OCI-LY3 (cell line): Measurements from ENCODE around the gene DNAH11.

ENCODE experiments used
- H2AFZ ChIP-seq: fragments of 200-600, 300-600 bp; shearing (Covaris generic); 2 replicates; pipeline ENCODE4 v1.6.0; 2014; ENCODE audit warnings: antibody characterized with exemption, low read depth, low read length
- H3K27ac ChIP-seq: fragments of 200-600, 300-600 bp; sonication (generic); 2 replicates; pipeline ENCODE4 v1.5.1; 2014; ENCODE audit warnings: mild to moderate bottlenecking, low read length, moderate library complexity, mixed read lengths
- H3K27me3 ChIP-seq: fragments of 200-600, 300-600 bp; sonication (generic); 2 replicates; pipeline ENCODE4 v1.6.1; 2014; ENCODE audit warnings: low read depth, low read length, mixed read lengths
- H3K36me3 ChIP-seq: fragments of 200-600, 300-600 bp; sonication (generic); replicated peaks from 2 replicates; pipeline ENCODE3; 2014; ENCODE audit warnings: low read depth, low read length, mixed read lengths
- H3K4me1 ChIP-seq: fragments of 300-600, 200-600 bp; sonication (generic); 2 replicates; pipeline ENCODE4 v1.6.1; 2014; ENCODE audit warnings: low read length, mixed read lengths
- H3K4me2 ChIP-seq: fragments of 200-600, 300-600 bp; sonication (generic); 2 replicates; pipeline ENCODE4 v1.6.1; 2014; ENCODE audit warnings: low read length, mixed read lengths
- H3K4me3 ChIP-seq: fragments of 300-600, 200-600 bp; sonication (generic); 2 replicates; pipeline ENCODE4 v1.5.1; 2014; ENCODE audit warnings: antibody characterized with exemption, mild to moderate bottlenecking, low read length, moderate library complexity
- H3K79me2 ChIP-seq: fragments of 300-600, 200-600 bp; shearing (Covaris generic); 2 replicates; pipeline ENCODE4 v1.6.1; 2014; ENCODE audit warnings: mild to moderate bottlenecking, low read length, mixed read lengths
- H3K9ac ChIP-seq: fragments of 300-600, 200-600 bp; shearing (Covaris generic); 2 replicates; pipeline ENCODE4 v1.6.0; 2014; ENCODE audit warnings: mild to moderate bottlenecking, low read length, moderate library complexity
- H3K9me3 ChIP-seq: fragments of 200-600, 300-600 bp; shearing (Covaris generic); 2 replicates; pipeline ENCODE4 v1.6.1; 2014; ENCODE audit warnings: low read length, mixed read lengths; ENCODE audit not compliant: insufficient read depth
- H4K20me1 ChIP-seq: fragments of 200-600, 300-600 bp; sonication (generic); 2 replicates; pipeline ENCODE4 v1.6.1; 2016; ENCODE audit warnings: low read length, mixed read lengths; ENCODE audit not compliant: insufficient read depth
- EZH2phosphoT487 ChIP-seq: fragments of 200-600 bp; shearing (Covaris generic); IDR thresholded peaks from 2 replicates; pipeline ENCODE4 v1.6.1; 2018; ENCODE audit warnings: antibody characterized with exemption, mixed run types, low read depth
- TF ChIP-seq, protein P1 (sequence below): fragments of 200-600, 300-600 bp; sonication (generic); IDR thresholded peaks from 2 replicates; pipeline ENCODE4 v1.5.1; 2014; ENCODE audit warnings: antibody characterized with exemption, low read length, low read depth

DNAH11 gene

DNA sequence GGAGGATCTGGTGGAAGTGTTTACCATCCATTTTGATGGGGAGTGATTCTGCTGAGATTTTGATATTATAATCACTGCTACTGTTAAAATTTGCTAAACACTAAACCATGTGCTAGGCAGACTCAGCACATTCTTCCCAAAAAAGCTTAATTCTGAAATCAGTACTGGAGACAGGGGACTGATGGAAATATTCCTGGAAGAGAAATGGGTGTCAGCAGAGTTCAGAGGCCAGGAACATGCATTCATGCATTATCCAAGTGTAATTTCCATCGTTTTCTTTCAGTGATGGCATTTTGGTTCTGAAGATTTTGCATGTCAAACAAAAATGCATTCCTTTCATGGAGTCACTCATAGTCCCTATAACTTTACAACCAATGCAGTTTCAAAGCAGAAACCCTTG lies 323.9 kb downstream of the DNAH11 start:
- H3K27me3 ChIP-seq = no peaks in the 10 kb centered on the region
- no peaks in the 10 kb centered on the region for H3K9me3 ChIP-seq
- no peaks in the 10 kb centered on the region for H3K4me1 ChIP-seq
- H3K27ac ChIP-seq = no peak overlapping the region
- TF ChIP-seq EZH2phosphoT487 = no peak
- TF ChIP-seq, protein P1, sequence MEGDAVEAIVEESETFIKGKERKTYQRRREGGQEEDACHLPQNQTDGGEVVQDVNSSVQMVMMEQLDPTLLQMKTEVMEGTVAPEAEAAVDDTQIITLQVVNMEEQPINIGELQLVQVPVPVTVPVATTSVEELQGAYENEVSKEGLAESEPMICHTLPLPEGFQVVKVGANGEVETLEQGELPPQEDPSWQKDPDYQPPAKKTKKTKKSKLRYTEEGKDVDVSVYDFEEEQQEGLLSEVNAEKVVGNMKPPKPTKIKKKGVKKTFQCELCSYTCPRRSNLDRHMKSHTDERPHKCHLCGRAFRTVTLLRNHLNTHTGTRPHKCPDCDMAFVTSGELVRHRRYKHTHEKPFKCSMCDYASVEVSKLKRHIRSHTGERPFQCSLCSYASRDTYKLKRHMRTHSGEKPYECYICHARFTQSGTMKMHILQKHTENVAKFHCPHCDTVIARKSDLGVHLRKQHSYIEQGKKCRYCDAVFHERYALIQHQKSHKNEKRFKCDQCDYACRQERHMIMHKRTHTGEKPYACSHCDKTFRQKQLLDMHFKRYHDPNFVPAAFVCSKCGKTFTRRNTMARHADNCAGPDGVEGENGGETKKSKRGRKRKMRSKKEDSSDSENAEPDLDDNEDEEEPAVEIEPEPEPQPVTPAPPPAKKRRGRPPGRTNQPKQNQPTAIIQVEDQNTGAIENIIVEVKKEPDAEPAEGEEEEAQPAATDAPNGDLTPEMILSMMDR = no peak
- H3K4me2 ChIP-seq = no peak overlapping the region
- H4K20me1 ChIP-seq = no peaks in the 10 kb centered on the region
- no peak overlapping the region for H3K9ac ChIP-seq
- H3K36me3 ChIP-seq = no peaks in the 10 kb centered on the region
- no peaks in the 10 kb centered on the region for H3K79me2 ChIP-seq
- no peak overlapping the region for H3K4me3 ChIP-seq
- H2AFZ ChIP-seq = no peak overlapping the region

DNA sequence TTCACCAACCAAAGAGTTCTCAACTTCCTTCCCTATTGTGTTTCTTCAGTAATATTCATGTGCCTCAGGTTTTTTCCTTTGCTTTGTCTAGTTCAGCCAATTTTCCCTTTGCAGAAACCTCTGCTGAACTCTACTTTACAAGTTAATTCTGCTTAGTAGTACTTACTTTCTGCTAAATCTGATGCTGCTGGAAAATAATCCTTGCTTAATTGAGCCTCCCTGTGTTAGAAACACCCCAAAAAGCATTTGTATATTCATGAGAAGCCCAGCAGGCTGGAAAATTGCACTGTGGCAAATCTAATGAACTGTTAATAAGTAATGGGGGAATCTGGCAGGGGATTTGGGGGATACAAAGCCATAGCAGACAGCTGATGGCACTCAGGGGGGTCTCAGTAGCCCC lies 324.4 kb downstream of the DNAH11 start:
- TF ChIP-seq, protein P1 = no peak
- Histone ChIP-seq H3K79me2 (no peaks in the 10 kb centered on the region), H3K27ac (no peak overlapping the region), H3K4me1 (no peaks in the 10 kb centered on the region), H3K9me3 (no peaks in the 10 kb centered on the region), H3K9ac (no peak overlapping the region), H3K4me3 (no peak overlapping the region), H3K36me3 (no peaks in the 10 kb centered on the region), H3K27me3 (no peaks in the 10 kb centered on the region), H3K4me2 (no peak overlapping the region), H2AFZ (no peak overlapping the region), H4K20me1 (no peaks in the 10 kb centered on the region)

DNA sequence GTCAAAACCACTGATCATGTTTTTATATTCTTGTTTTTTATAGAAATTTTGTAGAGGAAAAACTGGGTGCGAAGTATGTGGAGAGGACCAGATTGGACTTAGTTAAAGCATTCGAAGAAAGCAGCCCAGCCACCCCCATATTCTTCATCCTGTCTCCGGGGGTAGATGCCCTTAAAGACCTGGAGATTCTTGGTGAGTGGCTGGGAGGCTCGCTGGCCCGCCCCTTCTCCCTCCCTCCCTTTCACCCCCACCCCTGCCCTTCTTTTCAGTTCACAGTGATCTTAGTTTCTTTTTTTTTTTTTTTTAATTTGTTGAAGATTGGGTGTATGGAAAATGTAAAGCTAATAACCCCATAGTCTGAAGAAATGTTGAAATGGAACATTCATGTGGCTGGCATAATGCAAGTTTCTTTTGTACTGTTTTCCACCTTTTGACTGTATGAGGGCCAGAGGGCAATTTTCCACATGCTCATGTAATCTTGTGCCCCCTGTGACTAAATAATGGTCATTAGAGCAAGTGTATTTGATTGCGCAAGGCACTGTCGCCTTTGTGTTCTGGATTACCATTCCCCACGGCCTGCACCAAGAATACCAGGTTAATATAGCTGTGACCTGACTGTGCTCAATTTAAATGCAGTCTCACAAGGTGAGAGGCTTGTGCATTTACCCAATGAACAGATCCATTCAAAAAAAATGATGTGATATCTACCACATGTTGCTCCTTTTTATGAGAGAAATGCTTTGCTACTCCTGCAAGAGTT lies 325.2 kb downstream of the DNAH11 start:
- H2AFZ ChIP-seq = no peak overlapping the region

DNA sequence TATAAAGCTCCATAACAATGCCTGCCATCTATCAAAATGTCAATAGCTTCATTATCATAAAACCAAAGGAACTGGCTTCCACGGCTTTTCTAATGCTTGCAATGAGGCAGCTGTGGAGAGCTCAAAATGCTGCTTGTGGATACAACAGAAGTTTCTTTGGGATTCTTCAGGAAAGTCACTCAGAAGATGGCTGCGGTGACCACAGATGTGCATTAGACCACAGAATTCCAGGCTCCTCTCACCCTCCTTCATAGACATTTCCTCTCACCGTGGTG lies 325.7 kb downstream of the DNAH11 start:
- Histone ChIP-seq H4K20me1 (no peaks in the 10 kb centered on the region), H3K27ac (no peak overlapping the region), H3K27me3 (no peaks in the 10 kb centered on the region), H3K4me2 (no peak overlapping the region), H3K36me3 (no peaks in the 10 kb centered on the region), H3K9me3 (no peaks in the 10 kb centered on the region), H3K4me1 (no peaks in the 10 kb centered on the region), H3K79me2 (no peaks in the 10 kb centered on the region), H3K9ac (no peak overlapping the region), H3K4me3 (no peak overlapping the region), H2AFZ (no peak overlapping the region)
- TF ChIP-seq, protein P1 = no peak
- no peak for TF ChIP-seq EZH2phosphoT487

More for the DNA sequence above, 325.2 kb downstream of the DNAH11 start:
- Histone ChIP-seq H3K4me2 (no peak overlapping the region), H3K9me3 (no peaks in the 10 kb centered on the region), H3K36me3 (no peaks in the 10 kb centered on the region), H3K4me1 (no peaks in the 10 kb centered on the region), H3K79me2 (no peaks in the 10 kb centered on the region), H3K27ac (no peak overlapping the region), H4K20me1 (no peaks in the 10 kb centered on the region), H3K27me3 (no peaks in the 10 kb centered on the region), H3K4me3 (no peak overlapping the region), H3K9ac (no peak overlapping the region)
- TF ChIP-seq EZH2phosphoT487 = no peak
- TF ChIP-seq, protein P1 = no peak
